Ishikawa (cell line): ENCODE results near the gene LANCL1.

Experiments used
- CEBPB ChIP-seq: IDR thresholded peaks from 2 replicates; pipeline ENCODE4 v1.6.1; 2012
- CREB1 ChIP-seq: IDR thresholded peaks from 2 replicates; pipeline ENCODE4 v1.6.1; 2012; ENCODE audit warnings: low read depth
- EGR1 ChIP-seq: IDR thresholded peaks from 2 replicates; pipeline ENCODE4 v1.6.1; 2012
- EP300 ChIP-seq: IDR thresholded peaks from 2 replicates; pipeline ENCODE4 v1.6.1; 2012; ENCODE audit warnings: borderline replicate concordance
- FOXM1 ChIP-seq: IDR thresholded peaks from 2 replicates; pipeline ENCODE4 v1.6.1; 2012; ENCODE audit warnings: low read depth, borderline replicate concordance
- NFIC ChIP-seq: IDR thresholded peaks from 2 replicates; pipeline ENCODE4 v1.6.1; 2012
- RAD21 ChIP-seq: IDR thresholded peaks from 2 replicates; pipeline ENCODE4 v1.6.1; 2012; ENCODE audit warnings: low read depth
- TAF1 ChIP-seq: IDR thresholded peaks from 2 replicates; pipeline ENCODE4 v1.6.1; 2012; ENCODE audit warnings: low read depth, mild to moderate bottlenecking
- TCF12 ChIP-seq: IDR thresholded peaks from 2 replicates; pipeline ENCODE4 v1.6.1; 2012; ENCODE audit warnings: low read depth
- TEAD4 ChIP-seq: IDR thresholded peaks from 2 replicates; pipeline ENCODE4 v1.6.1; 2012
- YY1 ChIP-seq: IDR thresholded peaks from 2 replicates; pipeline ENCODE4 v1.6.1; 2012; ENCODE audit warnings: low read depth
- ZBTB7A ChIP-seq: IDR thresholded peaks from 2 replicates; pipeline ENCODE4 v1.6.1; 2012; ENCODE audit warnings: low read depth
- TF ChIP-seq, protein P1 (sequence below): IDR thresholded peaks from 2 replicates; pipeline ENCODE4 v1.6.1; 2012; ENCODE audit warnings: low read depth, mild to moderate bottlenecking
- TF ChIP-seq, protein P2 (sequence below): IDR thresholded peaks from 2 replicates; pipeline ENCODE4 v1.6.1; 2012
- TF ChIP-seq, protein P3 (sequence below): IDR thresholded peaks from 2 replicates; pipeline ENCODE4 v1.6.1; 2012

LANCL1 gene

DNA sequence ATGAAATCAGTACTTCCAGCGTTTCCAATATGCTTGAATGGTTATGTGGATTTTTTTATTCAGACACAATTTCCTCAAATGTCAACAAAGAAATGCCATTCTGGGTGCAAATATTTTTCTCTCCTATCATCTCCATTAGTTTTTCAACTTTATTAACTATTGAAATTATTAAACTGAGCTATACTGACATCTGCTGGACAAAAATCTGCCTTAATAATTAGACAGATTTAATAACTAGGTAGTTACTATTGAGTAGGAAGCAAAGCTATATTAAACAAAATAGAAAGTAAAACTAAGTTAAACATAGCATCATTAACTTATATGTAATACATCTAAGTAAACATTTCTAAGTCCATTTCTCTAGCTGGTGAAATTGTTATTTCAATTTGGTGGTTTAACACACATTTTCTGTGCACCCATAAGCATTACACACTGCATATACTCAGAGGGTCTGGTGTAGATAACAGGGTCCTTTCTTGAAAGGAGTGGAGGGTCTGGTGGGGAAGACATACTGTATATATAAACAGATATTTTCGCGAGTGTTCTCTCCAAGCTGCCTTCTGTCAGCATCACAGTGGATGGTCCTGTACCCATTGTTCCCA lies 77.0 kb downstream of the LANCL1 start:
- TF ChIP-seq RAD21 (peak; percentile 40), YY1 (no peak)

DNA sequence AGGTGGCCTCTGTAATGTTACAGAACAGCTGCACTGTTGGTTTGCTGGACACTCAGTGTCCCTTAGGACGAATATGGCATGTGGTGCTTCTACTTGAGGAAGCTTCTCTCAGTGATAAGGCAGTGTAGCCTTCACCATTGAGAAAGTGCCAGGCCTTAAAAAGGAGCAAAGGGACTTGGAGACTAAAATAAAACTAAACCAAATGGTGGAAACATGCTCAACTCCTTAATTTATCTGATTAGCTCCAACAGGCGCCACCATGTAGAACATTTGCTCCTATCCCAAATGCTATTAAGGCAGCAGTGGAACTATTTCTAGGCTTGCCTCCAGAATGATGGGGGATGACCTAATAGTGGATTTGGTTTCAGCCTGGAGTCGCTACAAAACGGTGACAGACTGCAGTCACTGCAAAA lies 84.1 kb downstream of the LANCL1 start:
- TF ChIP-seq TAF1 (no peak), CREB1 (no peak), ZBTB7A (no peak), EGR1 (no peak), TEAD4 (no peak), RAD21 (no peak), NFIC (no peak), CEBPB (no peak), FOXM1 (no peak), EP300 (no peak), TCF12 (no peak)
- TF ChIP-seq, protein P1, sequence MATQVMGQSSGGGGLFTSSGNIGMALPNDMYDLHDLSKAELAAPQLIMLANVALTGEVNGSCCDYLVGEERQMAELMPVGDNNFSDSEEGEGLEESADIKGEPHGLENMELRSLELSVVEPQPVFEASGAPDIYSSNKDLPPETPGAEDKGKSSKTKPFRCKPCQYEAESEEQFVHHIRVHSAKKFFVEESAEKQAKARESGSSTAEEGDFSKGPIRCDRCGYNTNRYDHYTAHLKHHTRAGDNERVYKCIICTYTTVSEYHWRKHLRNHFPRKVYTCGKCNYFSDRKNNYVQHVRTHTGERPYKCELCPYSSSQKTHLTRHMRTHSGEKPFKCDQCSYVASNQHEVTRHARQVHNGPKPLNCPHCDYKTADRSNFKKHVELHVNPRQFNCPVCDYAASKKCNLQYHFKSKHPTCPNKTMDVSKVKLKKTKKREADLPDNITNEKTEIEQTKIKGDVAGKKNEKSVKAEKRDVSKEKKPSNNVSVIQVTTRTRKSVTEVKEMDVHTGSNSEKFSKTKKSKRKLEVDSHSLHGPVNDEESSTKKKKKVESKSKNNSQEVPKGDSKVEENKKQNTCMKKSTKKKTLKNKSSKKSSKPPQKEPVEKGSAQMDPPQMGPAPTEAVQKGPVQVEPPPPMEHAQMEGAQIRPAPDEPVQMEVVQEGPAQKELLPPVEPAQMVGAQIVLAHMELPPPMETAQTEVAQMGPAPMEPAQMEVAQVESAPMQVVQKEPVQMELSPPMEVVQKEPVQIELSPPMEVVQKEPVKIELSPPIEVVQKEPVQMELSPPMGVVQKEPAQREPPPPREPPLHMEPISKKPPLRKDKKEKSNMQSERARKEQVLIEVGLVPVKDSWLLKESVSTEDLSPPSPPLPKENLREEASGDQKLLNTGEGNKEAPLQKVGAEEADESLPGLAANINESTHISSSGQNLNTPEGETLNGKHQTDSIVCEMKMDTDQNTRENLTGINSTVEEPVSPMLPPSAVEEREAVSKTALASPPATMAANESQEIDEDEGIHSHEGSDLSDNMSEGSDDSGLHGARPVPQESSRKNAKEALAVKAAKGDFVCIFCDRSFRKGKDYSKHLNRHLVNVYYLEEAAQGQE, result no peak
- TF ChIP-seq, protein P2, sequence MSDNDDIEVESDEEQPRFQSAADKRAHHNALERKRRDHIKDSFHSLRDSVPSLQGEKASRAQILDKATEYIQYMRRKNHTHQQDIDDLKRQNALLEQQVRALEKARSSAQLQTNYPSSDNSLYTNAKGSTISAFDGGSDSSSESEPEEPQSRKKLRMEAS, result no peak

DNA sequence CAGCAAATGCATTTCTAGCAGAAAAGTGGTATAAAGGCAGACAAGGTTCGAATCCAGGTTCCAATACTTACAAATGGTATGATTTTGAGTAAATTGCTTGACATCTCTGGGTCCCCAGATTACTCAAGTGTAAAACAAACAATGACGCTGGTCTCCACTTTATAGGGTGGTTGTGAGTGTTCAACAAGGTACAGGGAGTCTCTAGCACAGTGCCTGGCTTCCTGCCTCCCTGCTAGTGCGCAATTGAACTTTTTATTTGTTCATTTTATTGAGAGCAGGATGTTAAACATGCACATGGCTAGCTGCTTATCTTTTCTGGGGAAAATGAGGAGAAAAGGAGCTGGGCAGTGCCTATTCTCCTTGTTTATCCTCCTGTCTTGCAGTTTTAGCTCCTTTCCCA lies 86.7 kb downstream of the LANCL1 start:
- TF ChIP-seq RAD21 (no peak), CEBPB (no peak), ZBTB7A (no peak), EGR1 (no peak), NFIC (no peak), FOXM1 (no peak), EP300 (no peak), YY1 (no peak), TCF12 (no peak), CREB1 (no peak), TEAD4 (no peak), TAF1 (no peak)
- TF ChIP-seq, protein P3, sequence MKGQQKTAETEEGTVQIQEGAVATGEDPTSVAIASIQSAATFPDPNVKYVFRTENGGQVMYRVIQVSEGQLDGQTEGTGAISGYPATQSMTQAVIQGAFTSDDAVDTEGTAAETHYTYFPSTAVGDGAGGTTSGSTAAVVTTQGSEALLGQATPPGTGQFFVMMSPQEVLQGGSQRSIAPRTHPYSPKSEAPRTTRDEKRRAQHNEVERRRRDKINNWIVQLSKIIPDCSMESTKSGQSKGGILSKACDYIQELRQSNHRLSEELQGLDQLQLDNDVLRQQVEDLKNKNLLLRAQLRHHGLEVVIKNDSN, result no peak
- TF ChIP-seq, protein P2, result no peak
- TF ChIP-seq, protein P1, result no peak

DNA sequence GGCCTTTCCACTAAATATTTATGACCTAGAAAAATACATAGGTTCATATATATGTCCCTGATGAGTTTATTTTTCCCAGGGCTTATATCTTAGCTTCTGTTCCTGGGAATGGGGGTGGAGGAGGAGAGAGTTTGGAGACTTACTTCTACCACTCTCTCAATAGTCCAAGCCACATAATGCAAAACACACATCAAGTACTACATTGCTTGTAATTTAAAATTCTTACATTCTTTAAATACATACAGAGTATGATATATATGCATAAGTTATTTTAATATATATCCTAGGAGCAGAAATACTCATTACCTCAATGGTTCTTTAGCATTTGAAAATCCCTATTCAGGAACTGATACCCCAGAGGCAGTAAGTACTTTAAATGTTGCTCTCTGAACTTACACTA lies 88.4 kb downstream of the LANCL1 start:
- TF ChIP-seq CEBPB, result no peak
- no peak for TF ChIP-seq RAD21
- no peak for TF ChIP-seq TCF12
- no peak for TF ChIP-seq NFIC
- no peak for TF ChIP-seq CREB1
- TF ChIP-seq, protein P2, result no peak
- no peak for TF ChIP-seq TEAD4
- TF ChIP-seq TAF1, result no peak
- TF ChIP-seq EP300, result no peak
- TF ChIP-seq FOXM1, result no peak
- TF ChIP-seq YY1, result no peak

DNA sequence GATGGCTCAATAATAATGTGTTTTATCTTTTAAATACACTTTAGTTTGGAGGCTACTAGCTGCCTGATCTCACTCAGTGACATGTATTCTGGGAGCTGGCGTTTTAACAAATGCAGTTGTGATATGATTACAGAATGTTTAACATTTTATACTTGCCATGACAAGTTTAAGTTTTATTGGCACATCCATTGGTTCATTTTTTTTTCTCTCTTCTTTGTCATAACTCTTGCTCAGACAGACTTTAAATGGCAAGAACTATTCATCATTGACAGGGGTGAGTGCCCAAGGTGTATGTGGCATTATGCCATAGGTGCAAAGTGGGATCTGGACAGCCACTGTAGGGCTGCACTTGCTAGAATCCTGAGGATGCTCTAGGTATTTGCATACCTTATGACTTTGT lies 89.5 kb downstream of the LANCL1 start:
- no peak for TF ChIP-seq NFIC
- TF ChIP-seq EGR1, result no peak
- TF ChIP-seq CEBPB, result no peak
- TF ChIP-seq FOXM1, result no peak
- no peak for TF ChIP-seq ZBTB7A
- TF ChIP-seq, protein P1, result no peak
- TF ChIP-seq, protein P3, result no peak
- no peak for TF ChIP-seq YY1
